HG02610 (cell line): ENCODE results near the gene ZMIZ1.
A peak's percentile ranks its signal among the peaks of the same experiment; 100 is the strongest.

Experiments used
- ATAC-seq: cut with Tn5 transposase; IDR thresholded peaks from one replicate; pipeline ENCODE4 v1.9.1; 2021; ENCODE audit warnings: mild to moderate bottlenecking, moderate library complexity; ENCODE audit not compliant: unreplicated experiment

ZMIZ1 gene

GRCh38 chr10:79149345-79149661 lies 80.5 kb downstream of the ZMIZ1 start:
- no peak for ATAC-seq

DNA sequence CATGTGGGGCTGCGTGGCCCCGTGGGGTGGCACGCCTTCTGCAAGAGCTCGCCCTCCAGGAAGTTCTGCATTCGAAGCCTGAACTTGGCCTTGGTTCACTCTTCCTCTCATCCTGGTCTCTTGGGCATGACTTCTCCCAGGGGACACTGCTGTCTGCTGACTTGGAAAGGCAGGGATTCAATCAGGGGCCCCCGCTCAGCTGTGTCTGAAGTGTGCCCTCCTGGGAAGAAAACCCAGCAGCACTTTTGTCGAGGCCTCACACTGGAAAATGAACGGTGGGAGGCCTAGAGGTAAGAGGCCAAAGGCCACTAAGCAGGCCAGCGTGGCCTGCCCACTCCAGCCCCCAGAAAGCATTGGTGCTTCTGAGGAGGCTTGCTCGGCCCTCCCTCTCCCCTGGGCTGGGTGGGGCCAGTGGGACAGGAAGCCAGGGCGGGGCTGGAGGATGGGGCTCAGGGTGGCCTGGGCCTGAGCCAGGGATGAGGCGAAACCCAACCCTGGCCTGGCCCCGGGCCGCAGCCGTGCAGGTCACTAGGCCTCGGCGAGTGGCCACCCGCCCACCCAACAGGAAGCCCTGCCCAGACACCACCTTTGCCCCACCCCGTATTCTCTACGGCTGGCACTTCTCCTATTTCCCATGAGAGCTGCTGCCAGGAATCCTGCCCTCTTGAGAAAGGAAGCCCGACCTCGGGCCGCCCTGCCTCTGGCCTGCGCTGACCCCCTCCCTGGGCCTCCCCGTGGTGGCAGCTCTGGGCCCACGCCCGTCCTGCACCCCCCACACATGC lies 81.1 kb downstream of the ZMIZ1 start:
- ATAC-seq, result peak; percentile 62

GRCh38 chr10:79150444-79150754 lies 81.6 kb downstream of the ZMIZ1 start:
- ATAC-seq, result no peak

GRCh38 chr10:79152423-79152817 lies 83.7 kb downstream of the ZMIZ1 start:
- no peak for ATAC-seq

- no peak for ATAC-seq
Observed at GRCh38 chr10:79153745-79154144, 85.0 kb downstream of the ZMIZ1 start.

DNA sequence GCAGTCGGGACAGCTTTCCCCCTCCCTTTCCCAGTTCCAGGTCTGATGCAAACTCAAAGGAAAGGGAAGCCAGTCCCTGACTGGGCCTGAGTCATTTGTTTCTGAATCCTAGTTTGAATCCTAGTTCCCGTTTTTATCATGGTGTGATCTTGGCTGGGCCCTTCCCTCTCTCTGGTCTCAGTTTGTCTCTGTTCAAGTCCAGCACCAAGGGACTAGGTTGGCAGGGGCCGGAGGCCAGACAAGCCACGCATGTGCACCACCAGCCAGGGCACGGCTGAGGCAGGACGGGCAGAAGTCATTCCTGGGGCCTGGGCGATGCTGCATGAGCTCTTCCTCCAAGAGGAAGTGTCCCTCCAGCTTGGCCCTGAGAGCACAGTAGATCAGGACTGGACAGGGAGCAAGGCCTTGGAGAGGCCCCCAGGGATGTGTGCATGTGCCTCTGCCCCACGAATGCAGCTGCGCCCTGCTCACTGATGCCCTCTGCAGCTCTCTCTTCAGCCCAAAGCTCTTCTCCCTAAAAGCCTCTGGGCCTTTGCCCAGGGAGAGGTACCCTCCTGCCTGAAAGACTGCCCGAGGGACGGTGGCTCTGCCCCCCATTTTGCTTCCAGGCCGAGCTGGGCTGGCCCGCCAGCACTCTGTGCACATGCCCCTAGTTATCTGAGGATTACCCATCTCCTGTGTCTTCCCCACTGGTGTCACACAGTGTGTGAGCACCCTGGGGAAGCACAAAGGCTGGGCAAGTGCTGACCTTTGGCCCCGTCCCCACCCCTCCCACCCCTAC lies 86.7 kb downstream of the ZMIZ1 start:
- ATAC-seq, result no peak

DNA sequence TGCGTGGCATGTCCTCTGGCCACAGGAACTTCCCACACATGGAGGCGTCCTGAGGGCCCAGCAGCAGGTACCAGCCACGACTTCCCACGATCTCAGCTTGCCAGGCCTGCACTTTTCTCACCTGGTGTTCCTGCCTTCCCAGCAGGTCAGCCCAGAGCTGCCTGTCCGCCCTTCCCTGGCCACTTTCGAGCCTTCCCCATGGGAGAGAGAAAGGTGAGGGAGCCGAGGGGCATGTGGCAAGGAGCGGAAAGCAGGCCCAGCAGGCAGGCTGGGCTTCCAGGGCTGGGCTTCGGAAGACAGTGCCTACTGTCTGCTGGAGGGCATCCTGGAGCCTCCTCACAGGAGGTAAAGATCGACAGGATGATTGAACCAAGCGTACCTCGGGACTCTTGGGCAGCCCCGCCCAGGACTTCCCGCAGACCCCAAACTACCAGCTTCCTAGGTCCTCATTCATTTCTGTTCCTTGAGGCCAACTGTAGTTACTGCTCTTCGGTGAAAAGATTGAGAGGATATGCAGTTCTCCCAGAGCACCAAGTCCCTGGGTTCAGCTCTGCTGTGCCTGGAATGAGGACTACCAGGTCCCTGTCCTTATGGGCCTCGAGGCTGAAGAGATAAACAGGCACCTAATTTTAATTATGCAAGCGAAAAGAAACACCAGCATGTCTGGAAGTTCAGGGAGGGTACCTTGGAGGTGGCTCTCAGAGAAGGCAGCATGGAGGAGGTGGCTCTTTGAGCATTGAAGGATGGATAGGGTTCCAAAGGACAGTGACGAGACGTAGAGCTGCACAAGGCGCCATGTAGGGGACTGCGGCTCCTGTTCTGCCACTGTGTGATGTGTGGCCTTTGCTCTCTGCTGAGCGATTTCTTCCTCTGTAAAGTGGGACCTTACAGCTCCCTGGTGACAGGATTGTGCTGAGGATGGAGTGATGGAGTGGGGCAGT lies 87.8 kb downstream of the ZMIZ1 start:
- ATAC-seq, result no peak

DNA sequence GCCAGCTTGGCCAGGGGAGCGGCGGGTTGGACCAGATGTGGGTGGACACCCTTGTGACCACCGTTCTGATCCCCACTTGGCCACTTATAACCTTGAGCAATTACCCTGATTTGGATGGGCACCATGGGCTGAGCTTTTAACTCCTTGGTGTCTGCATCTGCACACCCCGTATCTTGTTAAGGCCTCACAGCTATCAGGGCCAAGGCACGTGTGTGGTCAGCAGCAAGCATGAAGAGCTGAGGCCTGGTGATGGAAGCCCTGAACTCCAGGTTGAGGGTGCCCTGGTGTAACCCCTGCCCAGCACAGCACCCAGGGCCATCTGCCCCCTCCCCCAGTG lies 89.2 kb downstream of the ZMIZ1 start:
- ATAC-seq, result no peak

DNA sequence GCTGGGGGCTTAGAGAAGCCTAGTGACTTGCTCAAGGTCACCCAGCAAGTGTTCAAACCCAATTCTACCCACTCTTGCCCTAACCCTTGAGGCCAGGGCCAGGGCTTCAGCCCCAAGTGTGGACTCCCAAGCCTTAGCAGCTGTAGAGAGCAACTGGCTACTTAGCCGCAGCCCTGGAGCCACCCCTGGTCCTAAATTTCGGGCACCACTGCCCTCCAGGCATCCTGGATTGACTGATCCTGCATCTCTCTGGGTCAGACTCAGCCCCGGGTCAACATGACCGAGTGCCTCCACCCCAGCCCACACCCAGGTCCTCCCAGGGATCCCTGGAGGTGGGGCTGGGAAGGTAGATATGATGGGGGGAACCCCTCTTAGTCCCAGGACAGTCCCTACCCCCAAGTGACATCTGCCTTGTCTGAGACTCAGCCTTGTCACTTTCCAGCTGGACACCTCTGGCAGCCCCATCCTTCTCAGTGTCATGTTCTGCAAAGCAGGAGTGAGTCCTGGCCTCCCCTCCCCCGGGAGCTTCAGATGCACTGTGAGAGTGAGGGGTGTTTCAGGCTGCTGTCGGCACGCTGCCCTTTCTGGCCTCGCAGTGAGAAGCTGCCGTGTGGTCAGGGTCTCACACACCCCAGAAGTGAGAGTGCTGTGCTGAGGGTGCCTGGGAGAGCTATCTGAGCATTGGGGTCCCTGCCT lies 89.8 kb downstream of the ZMIZ1 start:
- ATAC-seq, result no peak

DNA sequence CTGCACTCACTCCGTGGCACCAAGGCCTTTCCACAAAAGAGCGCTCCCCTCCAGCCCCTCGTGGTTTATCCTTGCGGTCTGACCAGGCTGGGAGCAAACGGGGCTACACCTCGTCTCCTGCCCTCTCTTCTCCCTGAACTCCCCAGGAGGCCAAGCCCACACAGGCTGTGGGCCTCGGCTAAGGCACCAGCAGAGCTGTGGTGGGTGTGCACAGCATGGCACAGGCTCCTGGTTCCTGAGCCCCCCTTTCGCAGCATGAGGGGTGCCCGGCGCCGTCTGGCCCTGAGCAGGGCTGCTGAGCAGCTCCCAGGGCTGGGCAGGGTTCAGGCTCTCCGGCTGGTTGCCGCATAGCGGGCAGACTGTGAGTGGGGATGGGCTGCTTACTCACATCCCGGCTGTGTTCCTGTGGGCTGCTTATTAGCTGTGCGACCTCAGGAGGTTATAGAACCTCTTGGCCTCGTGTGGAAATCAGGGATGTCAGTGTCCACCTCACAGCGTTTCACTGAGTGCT lies 90.4 kb downstream of the ZMIZ1 start:
- ATAC-seq, result no peak

DNA sequence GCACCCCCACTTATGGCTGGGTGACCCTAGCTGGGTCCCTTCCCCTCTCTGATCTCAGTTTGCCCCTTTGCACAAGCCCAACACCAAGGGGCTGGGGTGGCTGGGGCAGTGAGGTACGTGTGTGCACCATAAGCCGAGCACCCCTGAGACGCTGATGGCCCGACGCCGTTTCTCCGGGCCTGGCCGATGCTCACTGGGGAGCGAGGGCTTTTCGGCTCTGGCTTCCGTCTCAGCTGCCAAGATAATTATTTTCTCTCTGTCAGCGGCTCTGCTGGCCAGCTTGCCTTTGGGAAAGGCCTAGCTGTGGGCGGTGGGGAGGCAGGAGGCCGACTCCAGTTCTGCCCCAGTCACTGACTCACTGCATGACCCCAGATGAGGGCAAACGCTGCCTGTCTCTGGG lies 91.0 kb downstream of the ZMIZ1 start:
- no peak for ATAC-seq

- no peak for ATAC-seq
Observed at GRCh38 chr10:79160191-79160590, 91.4 kb downstream of the ZMIZ1 start.

DNA sequence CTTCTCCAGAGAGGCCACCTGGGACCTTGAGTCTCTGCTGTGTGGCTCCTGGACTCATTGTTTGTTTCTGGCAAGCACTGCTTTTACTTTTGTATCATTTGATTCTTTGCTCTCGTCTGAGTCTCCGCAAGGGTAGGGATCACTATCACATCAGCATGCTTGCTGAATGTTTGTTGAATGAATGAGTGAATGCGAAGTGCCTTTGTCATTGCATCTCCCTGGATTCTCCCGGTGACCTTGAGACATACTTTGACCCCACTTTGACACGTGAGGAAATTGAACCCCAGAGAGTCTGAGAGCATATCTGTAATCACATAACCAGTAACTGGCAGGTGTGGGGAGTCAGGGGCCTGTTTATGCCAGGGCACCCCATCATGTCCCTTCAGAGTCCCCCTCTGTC lies 92.8 kb downstream of the ZMIZ1 start:
- no peak for ATAC-seq

GRCh38 chr10:79162022-79162421 lies 93.3 kb downstream of the ZMIZ1 start:
- no peak for ATAC-seq

DNA sequence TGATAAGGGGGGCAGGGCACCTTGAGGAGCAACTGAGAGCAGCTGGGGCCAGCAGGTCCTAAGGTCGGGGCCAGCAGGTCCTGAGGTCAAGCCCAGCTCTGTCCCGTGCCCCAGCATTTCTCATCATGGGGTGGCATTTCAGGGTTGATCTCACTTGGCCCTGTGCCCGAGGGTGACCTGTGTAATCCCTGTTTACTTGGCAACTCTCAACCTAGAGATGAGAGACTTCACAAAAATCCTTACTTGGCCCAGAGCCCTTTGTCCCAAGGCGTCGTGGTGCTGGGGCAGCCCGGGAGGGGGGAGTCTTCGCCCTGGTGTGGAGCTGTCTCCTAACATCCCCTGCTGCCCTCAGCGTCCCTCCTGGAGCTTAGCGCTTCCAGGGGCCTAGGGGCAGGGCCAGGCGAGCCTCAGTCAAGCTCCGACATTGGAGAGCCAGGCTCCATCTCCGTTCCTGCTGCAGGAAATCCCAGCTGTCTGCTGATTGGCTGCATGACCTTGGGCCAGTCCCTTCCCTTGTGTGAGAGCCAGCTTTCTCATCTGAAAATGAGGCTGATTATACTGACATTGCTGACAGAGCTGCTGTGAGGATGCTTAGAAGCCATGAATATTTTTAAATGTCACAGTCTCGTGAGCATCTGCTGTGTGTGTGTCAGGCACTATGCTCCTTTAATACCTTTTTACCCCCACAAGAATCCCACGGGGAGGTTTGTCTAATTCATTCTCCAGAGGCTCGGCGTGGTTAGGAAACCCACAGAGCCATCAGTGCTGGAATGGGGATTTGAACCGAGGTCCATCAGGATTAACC lies 94.3 kb downstream of the ZMIZ1 start:
- no peak for ATAC-seq

- no peak for ATAC-seq
Observed at GRCh38 chr10:79163666-79163975, 94.9 kb downstream of the ZMIZ1 start.

- no peak for ATAC-seq
Observed at GRCh38 chr10:79164075-79164474, 95.3 kb downstream of the ZMIZ1 start.

GRCh38 chr10:79165070-79165778 lies 96.5 kb downstream of the ZMIZ1 start:
- no peak for ATAC-seq

- ATAC-seq, result no peak
Observed at GRCh38 chr10:79166312-79166721, 97.6 kb downstream of the ZMIZ1 start.

GRCh38 chr10:79166741-79167140 lies 98.0 kb downstream of the ZMIZ1 start:
- ATAC-seq, result no peak
